Hypothalamus (tissue), 51 donors: Measurements from ENCODE around the gene PABPN1.
"Not testable (repeated sequence)": the region's sequence is repeated elsewhere in the genome, so short reads cannot be mapped to it uniquely, and the experiment has no call there.

Experiments used
- DNase-seq, 51 donors: peaks; one replicate each; lab custom pipeline; 2025; lab: John Stamatoyannopoulos, UW

The PABPN1 gene

DNA sequence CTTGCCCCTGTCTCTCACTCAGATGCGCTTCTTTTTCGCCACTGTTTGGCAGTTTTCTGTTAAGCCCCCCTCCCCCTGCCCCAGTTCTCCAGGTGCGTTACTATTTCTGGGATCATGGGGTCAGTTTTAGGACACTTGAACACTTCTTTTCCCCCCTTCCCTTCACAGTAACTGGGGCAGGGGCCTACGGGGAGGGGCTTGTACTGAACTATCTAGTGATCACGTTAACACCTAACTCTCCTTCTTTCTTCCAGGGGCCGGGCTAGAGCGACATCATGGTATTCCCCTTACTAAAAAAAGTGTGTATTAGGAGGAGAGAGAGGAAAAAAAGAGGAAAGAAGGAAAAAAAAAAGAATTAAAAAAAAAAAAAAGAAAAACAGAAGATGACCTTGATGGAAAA lies 3.7 kb downstream of the PABPN1 start:
- no peak for DNase-seq

DNA sequence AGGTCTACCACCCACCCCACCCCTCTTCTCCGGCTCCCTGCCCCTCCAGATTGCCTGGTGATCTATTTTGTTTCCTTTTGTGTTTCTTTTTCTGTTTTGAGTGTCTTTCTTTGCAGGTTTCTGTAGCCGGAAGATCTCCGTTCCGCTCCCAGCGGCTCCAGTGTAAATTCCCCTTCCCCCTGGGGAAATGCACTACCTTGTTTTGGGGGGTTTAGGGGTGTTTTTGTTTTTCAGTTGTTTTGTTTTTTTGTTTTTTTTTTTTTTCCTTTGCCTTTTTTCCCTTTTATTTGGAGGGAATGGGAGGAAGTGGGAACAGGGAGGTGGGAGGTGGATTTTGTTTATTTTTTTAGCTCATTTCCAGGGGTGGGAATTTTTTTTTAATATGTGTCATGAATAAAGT lies 4.5 kb downstream of the PABPN1 start:
- DNase-seq = not testable (repeated sequence)

DNA sequence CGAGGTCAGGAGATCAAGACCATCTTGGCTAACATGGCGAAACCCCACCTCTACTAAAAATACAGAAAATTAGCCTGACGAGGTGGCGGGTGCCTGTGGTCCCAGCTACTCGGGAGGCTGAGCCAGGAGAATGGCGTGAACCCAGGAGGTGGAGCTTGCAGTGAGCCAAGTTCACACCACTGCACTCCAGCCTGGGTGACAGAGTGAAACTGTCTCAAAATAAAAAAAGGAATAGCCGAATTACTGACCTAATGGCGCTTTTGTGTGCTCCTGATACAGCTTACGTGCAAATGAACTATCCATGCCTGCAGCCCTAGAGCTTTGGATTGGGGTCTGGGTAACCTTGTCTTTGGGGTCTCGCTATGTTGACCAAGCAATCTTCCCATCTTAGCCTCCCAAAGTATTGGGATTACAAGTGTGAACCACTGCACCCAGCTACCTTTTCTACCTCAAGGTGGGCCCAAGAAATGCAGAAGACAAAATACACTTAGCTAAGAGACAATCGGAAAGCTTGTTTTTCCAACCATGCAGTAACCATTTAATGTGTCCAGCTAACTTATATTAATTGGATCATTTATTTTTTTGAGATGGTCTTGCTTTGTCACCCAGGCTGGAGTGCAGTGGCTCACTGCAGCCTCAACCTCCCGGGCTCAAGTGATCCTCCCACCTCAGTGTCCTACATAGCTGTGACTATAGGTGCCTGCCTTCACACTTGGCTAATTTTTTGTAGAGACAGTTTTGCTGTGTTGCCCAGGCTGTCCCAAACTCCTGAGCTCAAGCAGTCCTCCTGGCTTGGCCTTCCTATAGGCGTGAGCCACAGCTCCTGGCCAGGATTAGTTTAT lies 5.5 kb downstream of the PABPN1 start:
- no peak for DNase-seq

DNA sequence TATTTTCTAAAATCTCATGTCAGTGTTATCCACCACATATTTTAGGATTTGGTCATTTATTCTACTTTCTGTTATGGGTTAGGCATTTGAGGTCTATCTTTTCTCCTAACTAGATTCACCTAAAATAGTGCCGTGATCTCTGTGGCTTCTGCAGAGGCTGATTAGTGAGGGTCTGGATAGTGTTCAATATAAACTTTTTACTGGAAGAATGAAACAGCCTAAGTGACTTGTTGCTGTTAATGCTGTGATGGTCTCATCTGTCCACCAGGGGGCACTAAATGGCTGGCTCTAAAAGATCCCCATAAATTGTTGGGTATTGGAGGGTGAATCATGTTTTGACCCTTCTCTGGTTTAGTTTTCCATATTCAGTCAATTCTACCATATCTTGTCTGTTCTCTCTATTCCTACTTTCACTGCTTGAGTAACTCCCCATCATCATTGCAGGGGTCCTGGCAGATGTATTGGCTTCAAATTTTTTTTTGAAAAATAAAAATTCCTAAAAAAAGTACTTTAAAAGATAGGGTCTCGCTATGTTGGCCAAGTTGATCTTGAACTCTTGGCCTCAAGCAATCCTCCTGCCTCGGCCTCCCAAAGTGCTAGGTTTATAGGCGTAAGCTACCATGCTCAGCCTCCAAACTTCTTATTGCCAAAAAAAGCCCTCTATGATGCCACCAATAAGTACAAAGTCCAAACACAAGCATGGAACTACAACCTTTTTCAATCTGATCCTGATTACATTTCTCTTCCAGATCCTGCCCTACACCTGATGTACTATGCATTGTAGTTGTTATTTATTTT lies 6.9 kb downstream of the PABPN1 start:
- DNase-seq = peak in 39 of 51 donors; percentile 3 to 86 (median 49)

DNA sequence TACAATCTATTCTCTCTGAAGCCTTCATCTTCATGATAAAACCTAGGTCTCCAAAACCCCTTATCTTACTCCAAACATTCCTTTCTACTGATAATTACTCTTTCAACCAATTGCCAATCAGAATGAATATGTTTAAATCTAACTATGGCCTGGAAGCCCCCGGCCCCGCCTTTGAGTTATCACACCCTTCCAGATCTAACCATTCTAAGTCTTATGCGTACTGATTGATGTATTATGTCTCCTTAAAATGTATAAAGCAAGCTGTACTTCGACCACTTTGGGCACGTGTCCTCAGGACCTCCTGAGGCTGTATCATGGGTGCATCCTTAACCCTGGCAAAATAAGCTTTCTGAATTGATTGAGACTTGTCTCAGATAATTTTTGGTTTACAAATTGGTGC lies 14.4 kb downstream of the PABPN1 start:
- no peak for DNase-seq

DNA sequence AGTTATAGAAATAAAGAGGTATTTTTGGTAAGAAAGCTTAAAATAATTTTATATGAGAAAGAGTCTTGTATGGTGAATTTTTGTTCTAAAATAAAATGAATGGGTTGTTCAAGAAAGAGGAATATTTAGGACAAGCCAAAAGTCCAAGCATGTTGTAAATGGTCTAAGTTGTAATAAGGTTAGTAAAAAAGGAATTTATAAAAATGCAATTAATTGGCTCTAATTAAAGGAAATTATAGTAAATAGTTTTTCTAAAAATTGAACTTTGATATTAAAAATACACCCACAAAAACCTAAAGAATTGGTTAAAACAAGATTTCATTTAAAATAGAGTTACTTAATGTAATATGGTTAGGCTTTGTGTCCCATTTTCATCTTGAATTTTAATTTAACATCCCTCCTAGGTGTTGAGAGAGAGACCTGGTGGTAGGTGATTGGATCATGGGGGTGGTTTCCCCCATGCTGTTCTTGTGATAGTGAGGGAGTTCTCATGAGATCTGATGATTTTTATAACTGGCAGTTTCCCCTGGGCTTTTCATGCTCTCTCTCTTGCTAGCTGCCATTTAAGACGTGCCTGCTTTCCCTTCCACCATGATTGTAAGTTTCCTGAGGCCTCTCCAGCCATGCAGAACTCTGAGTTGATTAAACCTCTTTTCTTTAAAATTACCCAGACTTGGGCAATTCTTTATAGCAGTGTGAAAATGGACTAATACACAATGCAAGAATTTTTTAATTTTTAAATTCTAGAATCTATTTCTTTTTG lies 18.4 kb downstream of the PABPN1 start:
- DNase-seq = no peak

DNA sequence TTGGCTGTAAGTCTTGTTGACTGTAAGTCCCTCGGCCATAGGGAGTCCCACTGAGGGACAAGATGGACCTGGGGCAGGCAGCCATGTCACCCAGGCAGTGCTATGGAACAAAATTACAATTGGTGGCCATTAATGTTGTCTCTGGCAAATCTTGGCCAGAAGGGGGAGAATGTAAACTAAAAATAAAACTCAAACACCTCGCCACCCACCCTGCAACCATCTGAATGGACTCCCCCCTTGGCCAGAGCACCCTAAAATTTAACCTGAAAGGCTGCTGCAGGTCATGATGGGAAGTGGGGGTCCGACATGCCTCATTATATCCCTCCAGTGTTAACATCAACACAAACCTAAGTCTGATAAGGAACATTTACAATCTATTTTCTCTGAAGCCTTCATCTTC lies 23.2 kb downstream of the PABPN1 start:
- DNase-seq = no peak

DNA sequence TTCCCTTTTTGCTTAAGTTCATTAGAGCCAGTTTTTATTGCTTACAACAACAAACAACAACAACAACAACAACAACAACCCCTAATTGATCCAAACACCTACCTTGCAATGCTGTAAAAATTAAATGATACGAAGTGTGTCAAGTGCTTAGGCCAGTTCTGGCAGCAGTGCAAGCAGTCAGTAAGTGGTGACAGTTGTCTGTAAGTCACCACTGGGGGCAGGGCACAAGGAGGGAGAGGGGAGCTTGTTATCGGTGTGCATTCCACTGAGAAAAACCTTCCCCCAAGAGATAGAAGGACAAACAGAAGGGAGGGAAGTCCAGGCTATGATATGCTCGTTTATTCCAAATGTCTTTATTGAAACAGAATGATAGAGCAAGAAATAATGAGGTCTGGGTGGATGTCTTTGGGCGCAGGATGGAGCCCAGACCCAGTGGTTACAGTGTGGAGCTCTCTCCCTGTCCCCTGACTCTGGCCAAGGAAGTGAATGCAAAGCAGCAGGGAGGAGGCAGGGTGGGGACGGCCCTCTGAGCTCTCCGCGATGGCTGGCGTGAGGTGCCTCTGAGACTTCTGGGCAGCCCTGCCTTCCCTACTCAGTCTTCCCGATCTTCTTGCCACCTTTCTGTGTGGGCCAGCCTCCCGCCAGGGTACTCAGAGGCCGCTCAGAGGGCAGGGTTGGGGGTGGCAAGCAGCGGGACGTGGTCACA lies 24.9 kb downstream of the PABPN1 start:
- DNase-seq = no peak

DNA sequence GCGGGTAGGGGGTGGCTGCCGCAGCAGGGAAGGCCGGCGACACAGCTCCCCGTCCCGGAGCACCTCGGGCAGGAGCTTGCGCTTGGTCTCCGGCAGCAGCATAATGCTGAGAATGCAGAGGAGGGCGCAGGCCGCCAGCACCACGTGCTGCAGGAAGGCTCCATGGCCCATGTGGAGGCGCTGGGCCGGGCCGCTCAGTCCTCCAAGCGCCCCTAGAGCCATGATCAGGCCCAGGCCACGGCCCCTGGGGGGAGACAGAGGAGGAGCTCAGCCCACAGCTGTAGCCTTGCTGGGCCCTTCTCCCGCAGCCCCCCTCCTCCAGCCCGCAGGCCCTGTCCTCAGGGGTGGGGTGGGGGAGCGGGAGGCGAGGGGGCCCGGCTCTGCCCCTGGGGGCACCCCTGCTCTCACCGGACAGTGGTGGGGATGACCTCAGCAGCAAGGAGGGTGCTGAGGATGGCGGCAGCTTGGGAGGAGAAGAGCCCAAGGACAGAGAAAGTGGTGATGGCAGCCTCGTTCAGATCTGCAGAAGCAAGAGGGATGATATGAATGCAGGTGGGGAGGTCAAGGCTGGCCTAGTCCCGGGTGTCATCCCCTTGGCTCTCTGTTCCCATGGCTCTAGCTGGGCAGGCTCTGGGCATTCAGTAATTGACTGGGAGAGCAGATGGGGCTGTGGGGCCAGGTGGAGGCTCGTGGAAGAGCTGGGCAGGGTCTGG lies 25.6 kb downstream of the PABPN1 start:
- DNase-seq = no peak

DNA sequence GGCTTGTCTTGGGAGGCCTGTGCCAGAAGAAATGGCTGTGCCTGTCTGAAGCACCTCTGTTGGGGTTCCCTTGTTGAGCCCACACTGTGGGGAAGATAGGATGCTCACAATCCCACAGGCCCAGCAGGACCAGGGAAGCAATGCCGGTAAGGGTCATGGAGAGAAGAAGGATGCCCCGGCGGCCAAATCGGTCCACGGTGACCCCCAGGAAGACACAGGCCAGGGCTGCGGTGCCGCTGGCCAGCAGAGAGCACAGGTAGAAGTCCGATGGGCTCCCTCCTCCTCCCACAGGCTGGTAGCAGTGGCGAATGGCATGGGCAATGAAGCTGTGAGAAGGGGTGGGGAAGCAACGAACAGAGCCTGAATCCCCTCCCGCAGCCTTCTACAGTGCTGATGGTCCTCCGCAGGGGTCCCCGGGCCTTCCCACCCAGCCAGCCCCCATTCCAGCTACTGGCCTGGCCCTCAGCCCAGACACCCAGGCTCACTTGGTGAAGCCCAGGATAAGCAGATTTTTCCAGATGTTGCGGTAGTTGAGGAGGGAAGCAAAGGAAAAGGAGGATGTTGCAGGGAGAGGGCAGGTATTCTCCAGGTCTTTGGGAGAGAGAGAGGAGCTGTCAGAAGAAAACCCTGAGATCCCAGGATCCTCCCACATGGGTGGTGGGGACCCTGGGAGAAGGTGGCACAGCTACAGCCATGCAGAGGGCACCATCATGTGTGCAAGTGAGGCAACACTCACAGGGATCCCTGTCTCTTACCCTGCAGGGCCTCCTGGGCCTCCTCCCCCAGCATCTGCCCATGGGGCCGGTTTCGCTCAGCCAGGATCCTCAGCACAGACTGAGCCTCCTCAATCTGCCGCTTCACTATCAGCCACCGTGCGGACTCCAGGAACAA lies 26.4 kb downstream of the PABPN1 start:
- DNase-seq = no peak

DNA sequence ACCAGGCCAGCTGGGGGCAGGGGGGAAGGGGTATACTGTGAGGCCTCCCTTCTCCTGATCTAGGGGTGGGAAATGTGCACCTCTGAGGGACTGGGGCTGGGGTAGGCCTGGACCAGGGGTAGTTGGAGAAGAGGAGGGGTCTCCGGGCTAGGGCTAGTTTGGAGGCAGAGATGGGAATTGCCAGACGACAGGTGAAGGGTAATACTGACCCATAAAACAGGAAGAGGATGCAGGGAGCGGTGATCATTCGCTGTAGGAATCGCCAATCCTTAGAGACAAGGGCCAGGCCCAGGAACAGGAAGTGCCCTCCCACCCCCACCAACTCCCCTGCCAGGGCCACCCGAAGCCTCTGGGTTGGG lies 27.0 kb downstream of the PABPN1 start:
- no peak for DNase-seq

DNA sequence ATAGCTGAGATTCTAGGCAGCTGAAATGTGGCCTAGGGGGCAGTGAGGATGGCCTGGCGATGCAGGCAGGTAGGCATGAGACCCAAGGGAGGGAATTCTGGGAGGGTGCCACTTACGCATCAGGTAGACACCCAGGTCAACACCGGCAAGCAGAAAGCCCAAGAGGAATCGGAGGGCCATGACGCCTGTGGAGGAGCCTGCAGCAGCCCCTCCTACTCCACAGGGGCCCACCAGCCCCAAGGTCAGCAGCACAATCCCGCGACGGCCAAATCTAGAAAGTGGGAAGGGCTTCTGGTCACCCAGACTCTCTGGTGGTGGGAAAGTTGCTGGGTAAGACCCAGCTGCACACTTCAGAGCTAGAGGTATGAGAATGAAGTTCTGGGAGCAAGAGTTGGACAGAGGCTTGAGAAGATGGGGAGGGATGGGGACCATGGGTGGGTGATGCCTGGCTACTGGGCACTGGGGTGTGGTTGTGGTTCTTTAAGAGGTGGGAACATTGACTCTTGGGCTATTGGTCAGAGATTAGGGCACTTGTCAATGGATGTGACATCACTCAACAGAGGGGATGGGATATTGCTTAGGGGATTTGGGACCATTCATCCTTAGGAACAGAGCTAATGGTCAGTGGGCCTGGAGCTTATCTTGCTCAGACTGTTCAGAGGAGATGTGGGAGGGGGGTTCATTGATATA lies 28.0 kb downstream of the PABPN1 start:
- DNase-seq = no peak

DNA sequence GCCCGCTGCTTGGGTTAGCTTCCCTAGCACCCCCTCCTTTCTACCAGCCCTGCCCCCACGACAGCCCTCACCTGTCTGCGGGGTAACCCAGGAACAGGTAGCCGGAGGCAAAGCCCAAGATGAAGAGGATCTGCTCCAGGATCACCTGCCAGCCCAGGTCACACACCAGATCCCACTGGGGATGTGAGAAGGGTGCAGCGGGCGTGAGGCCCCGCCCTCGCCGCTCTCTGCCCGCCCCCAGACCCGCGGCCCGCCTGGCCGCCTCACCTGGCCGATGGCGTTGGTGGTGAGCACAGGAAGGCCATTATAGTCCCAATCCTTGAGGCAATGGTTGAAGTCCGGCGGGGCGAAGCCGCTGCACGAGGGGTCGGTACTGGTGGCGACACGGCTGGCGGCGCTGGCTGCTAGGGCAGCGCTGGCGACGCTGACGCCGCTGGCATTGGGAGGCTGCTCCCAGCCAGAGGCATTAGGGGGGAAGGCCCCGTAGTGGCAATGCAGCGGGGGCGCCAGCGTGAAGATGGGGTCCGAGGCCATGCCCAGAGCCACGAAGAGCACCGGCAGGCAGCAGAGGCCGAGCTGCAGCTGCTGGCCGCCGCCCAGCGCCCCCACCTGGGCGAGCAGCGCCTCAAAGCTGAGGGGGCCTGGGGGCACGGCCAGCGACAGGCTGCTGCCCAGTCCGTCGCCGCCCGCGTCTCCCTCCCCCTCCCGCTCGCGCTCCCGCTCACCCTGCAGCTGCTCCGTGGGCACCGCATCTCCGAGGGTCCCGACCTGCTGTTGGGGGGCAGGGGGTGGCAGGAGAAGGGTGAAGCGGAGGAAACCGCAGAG lies 30.6 kb downstream of the PABPN1 start:
- peak in 20 of 51 donors; percentile 29 to 77 (median 57) for DNase-seq

DNA sequence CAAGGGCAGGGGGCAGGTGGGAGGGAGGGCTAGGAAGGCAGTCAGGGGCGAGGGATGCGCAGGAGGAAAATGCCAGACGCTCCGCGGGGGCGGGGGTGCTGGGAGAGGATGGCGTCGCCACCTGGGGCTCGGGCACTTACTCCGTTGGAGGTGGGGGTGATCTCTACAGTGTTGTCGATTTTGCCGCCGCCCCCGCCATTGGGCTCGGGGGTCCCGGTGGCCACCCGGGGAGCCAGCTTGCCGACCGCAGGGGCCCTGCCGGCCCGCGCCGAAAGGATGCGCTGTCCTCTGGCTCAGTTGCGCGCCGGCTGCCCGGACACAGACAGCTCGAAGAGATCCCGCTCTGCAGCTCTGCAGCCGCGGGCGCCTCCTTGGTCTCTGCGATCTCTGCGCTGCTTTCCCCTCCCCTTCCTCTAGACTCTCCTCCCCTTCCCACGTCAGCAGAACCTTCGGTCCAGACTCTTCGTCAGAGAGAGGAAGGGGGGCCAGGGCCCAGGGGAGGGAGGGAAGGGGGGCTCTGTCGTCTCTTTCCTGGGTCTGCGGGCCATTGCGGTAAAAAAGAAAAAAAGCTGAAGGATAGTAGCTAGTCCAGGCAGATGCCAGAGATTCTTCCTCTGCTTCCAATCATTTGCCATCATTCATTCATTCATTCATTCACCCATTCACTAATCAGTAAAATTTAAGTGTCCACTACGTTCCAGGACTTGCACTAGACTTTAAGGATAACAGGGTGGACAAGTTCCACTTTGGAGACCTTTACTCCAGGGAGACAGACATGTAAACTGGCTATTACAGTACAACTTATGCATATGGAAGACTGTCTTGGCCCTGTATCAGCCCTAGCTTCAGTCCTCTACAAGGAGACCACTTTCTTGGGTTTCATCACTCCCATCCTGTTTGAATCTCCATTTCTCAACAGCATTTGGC lies 31.5 kb downstream of the PABPN1 start, which contains the start of gene SLC22A17:
TSS of gene SLC22A17 (minus strand) at position 382 of the 927 bp plus-strand sequence.
- peak in 50 of 51 donors; percentile 28 to 94 (median 84) for DNase-seq

DNA sequence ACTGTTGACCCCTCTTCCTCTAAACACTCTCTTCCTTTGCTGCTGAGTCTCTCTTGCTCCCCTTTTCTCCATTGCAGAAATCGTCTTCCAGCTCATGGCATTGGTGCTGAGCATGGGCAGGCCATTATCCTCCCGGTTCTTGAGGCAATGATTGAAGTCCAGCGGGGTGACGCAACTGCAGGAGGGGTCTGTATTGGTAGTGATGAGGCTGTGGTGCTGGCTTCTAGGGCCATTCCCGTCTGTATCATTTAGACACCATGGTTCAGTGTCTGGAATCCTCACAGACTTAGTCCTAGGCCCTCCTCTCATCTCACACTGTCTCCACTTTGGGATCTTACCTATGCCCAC lies 32.1 kb downstream of the PABPN1 start:
- no peak for DNase-seq

DNA sequence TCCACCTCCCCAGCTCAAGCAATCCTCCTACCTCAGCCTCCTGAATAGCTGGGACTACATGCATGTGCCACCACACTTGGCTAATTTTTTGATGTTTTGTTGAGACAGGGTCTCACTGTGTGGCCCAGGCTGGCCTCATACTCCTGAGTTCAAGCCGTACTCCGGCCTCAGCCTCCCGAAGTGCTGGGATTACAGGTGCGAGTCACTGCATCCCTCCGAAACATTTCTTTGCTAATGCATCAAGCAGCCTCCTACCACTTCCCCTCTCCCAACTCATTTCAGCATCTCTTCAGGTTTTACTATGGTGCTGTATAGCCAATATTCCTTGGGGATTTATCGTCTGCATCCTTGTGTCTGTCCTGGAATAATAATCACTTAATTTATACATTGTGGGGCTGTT lies 33.7 kb downstream of the PABPN1 start:
- DNase-seq = no peak
